Stimulated activated CD4-positive, alpha-beta T cell treated with anti-CD3 and anti-CD28 coated beads, TNF-alpha, amount 100 ng/mL, for 24 hours (primary cell): ENCODE data around the gene ENDOV.
A peak's percentile ranks its signal among the peaks of the same experiment; 100 is the strongest.

Source experiments
- DNase-seq, 3 experiments: peaks; one replicate each; pipeline ENCODE4 v3.0.0-alpha.2; 2020; ENCODE audit warnings: low read depth in 3 of 3

The ENDOV gene

DNA sequence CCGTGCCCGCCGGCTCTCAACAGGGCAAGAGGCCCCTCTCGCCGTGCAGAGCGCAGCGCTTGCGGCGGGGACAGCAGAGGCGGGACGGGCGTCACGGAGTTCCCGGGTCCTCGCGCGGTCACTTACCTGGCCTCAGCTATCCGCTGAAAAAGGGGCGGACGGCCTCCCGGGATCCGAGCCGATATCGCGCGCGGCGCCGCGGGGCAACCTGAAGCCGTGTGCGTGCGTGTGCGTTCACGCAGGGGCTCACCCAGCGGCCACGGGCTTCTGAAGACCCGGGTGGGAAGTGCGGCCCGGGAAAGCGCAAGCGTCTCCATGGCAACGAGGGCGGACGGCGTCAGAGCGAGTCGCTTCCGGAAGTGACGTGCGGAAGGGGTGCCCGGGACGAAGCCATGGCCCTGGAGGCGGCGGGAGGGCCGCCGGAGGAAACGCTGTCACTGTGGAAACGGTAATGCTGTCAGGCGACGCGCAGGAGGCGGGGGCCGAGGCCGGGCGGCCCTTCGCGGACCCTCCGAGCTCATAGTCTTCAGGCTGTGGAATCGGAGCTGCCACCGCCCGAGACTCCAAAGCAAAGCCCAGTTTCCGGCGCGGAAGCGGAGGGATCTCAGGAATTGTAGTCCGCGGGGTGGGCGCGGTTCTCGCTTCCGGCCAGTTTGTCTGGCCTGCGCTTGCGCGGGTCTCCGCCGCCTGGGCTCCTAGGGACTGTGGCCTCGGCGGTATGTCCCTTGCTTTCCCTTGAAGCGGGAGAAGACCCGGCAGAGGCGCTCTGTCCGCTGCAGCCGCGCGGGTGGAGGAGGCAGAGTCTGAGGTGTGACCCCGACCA, at the start of gene ENDOV:
Gene ENDOV, plus strand, starts transcription at position 365 of the 823 bp plus-strand sequence. Its CDS starts 28 bp downstream, at position 393.
- DNase-seq, result peak; percentile 87 to 90 (median 88)

DNA sequence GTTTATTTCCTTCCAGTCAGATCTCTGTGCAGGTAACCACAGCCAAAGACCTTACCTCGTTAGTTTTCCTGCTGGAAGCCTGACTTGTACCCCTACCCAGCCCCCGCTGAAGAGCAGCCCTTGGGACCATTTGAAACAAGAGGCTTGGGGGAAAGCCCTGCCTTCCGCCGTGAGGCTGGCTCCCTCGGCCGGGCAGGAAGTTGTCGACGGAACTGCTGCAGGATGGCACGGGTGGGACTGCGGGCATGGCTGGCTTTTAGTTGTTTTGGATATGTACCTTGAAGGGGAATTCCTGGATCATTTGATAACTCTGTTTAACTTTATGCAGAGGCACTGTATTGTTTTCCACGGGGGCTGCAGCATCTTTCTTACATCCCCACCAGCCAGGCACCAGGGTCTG, 49.0 kb upstream of the ENDOV start:
- DNase-seq, result no peak

DNA sequence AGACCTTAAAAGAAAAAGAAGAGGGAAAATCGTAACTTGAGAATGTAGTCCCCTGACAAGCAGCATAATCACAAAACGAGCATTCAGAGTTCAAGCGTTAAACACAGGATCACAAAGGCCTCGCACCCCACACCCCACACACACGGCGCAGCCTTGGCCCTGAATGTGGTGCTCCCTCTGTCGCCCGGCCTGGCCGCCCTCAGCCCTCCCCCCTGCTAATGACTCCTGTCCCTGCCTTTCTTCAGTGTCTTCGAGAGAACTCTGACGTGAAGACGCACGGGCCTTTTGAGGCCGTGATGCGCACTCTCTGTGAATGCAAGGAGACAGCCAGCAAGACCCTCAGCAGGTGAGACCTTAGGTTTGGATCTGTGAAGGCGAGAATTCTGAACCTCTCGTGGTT, 47.5 kb upstream of the ENDOV start:
- no peak for DNase-seq

- DNase-seq, result no peak
Observed at GRCh38 chr17:80371196-80371595, 43.8 kb upstream of the ENDOV start.

DNA sequence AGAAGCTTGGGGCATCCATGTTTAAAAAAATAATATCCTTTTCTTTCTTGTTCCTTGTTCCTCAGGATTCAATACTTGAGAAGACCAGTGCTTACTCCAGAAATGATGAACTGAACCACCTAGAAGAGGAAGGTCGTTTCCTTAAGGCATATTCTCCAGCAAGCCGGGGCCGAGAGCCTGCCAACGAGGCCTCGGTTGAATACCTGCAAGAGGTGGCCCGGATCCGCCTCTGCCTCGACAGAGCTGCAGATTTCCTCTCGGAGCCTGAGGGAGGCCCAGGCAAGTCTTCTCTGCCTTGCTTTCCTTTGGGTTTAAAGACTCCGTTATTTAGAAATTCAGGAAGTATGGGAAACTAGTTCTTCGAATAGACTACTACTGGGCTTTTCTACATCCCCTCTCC, 42.5 kb upstream of the ENDOV start:
- no peak for DNase-seq

- DNase-seq, result no peak
Observed at GRCh38 chr17:80372922-80373570, 41.9 kb upstream of the ENDOV start.

DNA sequence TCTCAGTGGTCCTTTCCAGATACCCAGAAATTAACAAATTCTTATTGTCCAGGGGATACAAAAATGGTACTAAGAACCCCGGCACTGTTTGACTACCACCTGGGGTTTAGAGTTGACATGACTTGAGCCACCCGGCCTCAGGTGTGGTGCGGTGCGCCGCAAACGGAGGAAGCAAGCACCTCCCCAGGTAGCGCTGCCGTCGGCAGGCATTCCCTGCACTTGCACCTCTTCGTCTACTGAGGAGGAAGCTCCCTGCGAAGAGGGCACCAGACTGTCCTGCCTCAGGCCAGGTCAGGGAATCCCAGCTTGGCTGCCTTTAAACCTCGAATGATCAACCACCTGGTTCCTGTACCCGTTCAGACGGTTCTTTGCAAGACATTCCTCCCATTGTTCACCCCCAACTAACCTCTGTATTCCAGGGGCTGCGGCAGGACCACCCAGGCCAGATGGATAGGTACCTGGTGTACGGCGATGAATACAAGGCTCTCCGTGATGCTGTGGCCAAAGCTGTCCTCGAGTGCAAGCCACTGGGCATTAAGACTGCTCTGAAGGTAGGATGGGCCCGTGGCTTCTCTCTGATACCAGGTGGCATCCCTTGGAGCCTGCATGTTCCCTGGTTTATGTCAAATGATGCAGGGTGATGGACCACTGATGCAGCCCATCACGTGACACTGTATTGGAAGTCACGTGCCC, 40.8 kb upstream of the ENDOV start:
- DNase-seq, result no peak

- DNase-seq, result no peak
Observed at GRCh38 chr17:80374732-80375585, 40.0 kb upstream of the ENDOV start.

DNA sequence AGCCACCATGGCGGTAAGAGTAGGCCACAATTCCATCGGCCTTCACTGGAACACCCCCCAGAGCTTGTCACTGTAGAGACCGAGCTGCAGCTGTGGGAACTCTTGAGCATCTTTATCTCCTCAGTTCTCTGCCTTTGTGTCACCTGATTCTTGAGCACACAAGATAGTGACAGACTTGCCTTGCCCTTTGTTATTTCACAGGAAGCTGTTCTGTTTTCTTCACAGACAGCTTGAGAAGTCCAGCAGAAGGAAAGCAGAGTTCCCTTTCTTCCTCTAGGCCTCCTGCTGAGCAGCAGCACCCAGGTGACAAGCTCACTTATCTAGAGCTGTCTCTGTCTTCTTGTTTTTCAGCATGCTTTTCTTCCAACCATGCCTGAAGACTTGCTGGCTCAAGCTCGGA, 38.4 kb upstream of the ENDOV start:
- no peak for DNase-seq

DNA sequence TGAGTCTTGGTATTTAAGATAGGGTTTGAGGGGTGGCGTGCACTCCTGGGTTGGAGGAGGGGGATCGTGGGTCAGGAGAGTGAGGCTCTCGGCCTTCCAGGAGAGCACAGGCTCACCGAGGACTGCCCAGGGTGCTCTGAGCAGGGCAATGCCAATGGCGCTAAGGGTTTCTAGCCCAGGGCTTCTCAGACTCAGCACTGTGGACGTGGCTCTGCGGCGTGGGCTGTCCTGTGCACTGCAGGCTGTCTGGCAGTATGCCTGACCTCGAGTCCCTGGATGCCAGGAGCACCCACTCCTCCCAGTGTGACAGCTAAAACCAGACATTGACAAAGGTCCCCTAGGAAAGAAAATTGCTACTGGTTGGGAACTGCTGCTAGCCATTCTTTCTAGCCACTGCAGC, 37.2 kb upstream of the ENDOV start:
- DNase-seq, result no peak

DNA sequence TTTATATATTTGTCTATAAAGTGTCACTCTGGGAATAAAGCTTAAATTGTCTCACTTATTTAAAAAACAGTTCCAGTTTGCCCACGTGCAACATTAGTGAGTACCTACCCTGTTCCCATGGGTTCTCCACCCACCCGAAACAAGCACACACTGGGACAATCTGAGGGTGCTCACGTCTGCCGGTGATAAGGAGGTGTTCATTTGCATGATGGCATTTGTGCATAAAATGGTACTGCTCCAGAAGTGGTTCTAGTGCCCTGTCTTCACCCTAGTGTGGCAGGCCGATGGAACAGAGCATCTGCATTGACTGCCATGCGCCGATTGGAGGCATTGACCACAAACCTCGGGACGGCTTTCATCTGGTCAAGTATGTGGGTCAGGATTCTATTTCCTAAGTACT, 35.6 kb upstream of the ENDOV start:
- DNase-seq, result no peak

GRCh38 chr17:80380068-80380467, 34.9 kb upstream of the ENDOV start:
- no peak for DNase-seq

DNA sequence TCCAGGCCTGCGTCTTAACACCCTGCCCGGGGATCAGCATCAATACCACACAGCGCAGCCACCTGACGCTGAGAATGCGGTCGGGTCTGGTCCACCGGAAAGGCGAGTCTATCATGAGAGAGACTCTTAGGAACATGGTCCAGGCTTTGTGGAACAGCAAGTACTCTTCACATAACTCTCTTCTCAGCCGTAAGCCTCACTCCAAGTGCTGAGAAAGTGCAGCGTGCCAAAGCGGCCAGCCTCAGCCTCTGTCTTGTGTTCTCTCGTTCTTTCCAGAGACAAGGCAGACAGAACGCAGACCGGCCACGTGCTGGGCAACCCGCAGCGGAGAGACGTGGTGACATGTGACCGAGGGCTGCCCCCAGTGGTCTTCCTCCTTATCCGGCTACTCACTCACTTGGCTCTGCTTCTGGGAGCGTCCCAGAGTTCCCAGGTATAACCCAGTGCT, 34.4 kb upstream of the ENDOV start:
- DNase-seq, result no peak

- DNase-seq, result no peak
Observed at GRCh38 chr17:80381416-80381923, 33.5 kb upstream of the ENDOV start.

GRCh38 chr17:80382446-80382845, 32.5 kb upstream of the ENDOV start:
- no peak for DNase-seq

DNA sequence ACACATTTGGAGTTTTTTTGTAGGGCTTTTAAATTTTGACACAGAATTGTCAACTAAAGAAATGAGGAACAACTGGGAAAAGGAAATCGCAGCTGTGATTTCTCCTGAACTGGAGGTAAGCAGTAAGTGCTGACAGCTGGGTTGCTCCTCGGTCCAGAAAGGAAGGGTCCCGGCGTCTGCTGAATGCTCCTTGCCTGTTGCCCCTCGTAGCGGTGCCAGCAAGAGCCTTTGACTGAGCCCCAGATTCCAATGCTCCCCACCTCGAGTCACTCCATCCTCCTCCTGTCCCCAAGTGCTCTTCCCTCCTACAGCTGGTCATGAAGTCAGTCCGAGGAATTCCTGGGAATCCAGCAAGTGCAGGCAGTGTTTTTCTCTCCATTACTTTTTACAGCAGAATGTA, 32.0 kb upstream of the ENDOV start:
- no peak for DNase-seq

DNA sequence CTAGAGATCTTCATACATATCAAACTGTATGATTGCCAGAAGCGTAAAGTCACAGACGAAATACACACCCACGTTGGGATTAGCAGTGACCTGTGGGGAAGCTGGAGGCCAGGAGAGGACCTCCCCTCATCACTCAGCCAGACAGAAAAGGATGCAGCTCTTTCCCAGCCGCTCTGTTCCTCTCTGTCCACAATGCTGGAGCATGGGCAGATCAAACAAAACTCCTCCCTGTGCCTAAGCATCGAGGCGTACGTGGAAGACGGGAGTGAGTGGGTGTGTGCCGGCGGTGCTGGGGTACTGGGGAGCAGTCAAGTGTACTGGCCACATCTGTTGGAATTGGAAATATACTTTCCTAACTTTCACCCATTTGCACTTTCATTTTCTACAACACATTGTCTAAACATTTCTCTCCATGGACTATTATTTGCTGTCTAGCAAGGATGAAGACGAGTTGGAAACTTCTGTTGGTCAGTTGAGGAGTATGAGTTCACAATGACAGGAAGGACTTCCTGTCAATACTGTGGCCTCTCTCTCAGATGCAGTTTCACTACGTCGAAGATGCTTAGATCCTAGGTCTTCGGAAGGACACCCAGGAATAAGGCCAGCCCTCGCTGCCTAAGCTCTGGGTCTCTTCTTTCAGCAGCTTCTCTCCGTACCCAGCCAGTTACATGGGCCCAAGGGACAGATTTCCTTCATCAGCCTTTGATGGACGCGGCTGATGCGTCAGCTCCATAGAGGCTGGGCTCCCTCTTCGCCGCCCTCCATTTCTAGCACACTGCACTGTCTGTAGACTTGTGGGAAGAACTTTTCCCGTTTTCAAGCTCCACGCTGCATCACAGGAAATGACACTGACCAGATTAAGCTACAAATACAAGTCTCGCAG, 30.6 kb upstream of the ENDOV start:
- DNase-seq, result no peak

GRCh38 chr17:80385046-80385445, 29.9 kb upstream of the ENDOV start:
- DNase-seq, result no peak

GRCh38 chr17:80386341-80386740, 28.6 kb upstream of the ENDOV start:
- DNase-seq, result no peak

DNA sequence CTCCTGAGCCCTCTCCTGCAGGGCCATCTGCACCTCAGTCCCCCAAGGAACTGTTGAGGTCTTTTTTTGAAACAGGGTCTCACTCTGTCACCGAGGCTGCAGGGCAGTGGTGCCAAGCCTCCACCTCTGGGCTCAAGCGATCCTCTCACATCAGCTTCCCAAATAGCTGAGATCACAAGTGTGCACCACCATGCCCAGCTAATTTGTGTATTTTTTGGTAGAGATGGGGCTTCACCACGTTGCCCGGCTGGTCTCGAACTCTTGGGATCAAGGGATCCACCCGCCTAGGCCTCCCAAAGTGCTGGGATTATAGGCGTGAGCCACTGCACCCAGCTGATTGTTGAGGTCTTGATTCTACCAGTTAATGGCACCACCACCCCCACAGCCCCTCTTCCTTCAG, 27.9 kb upstream of the ENDOV start:
- DNase-seq, result no peak

GRCh38 chr17:80388175-80388574, 26.8 kb upstream of the ENDOV start:
- DNase-seq, result no peak
